HG03575 (cell line): Measurements from ENCODE around the gene HOXB1.
"Not testable (repeated sequence)": the region's sequence is repeated elsewhere in the genome, so short reads cannot be mapped to it uniquely, and the experiment has no call there.

Experiments used
- ATAC-seq: cut with Tn5 transposase; IDR thresholded peaks from one replicate; pipeline ENCODE4 v1.9.1; 2021; ENCODE audit not compliant: unreplicated experiment, insufficient number of reproducible peaks, low FRiP score; ENCODE audit errors: extremely low read depth

Gene HOXB1

GRCh38 chr17:48484850-48485249 lies 46.0 kb downstream of the HOXB1 start:
- no peak for ATAC-seq

GRCh38 chr17:48484256-48484655 lies 46.6 kb downstream of the HOXB1 start:
- ATAC-seq: no peak

GRCh38 chr17:48483471-48484131 lies 47.2 kb downstream of the HOXB1 start:
- no peak for ATAC-seq

GRCh38 chr17:48483004-48483403 lies 47.8 kb downstream of the HOXB1 start:
- no peak for ATAC-seq

- ATAC-seq: not testable (repeated sequence)
These were observed 48.5 kb downstream of the HOXB1 start for GRCh38 chr17:48482301-48482700.

GRCh38 chr17:48479014-48479402 lies 51.8 kb downstream of the HOXB1 start:
- no peak for ATAC-seq
